Activated CD4-positive, alpha-beta T cell treated with anti-CD3 and anti-CD28 coated beads, Interleukin-2, amount 10 ng/mL, durations not matched to agents 24 days and 14 days (primary cell): ENCODE measurements around the gene MUC13. TPM values are rescaled to one million over a fixed set of nuclear protein-coding genes. Genes with fewer than 3 reads are reported as not detected.

Source experiments
- DNase-seq: peaks from one replicate; pipeline ENCODE4 v3.0.0; 2022
- H3K27ac Mint-ChIP-seq: one replicate; pipeline ENCODE4 v1.8.0; 2022; ENCODE audit warnings: mild to moderate bottlenecking, mixed read lengths
- H3K27me3 Mint-ChIP-seq: one replicate; pipeline ENCODE4 v1.8.0; 2022; ENCODE audit warnings: mixed read lengths
- H3K36me3 Mint-ChIP-seq: one replicate; pipeline ENCODE4 v1.8.0; 2022; ENCODE audit warnings: low read depth, mild to moderate bottlenecking, mixed read lengths
- H3K4me1 Mint-ChIP-seq: one replicate; pipeline ENCODE4 v1.8.0; 2021; ENCODE audit warnings: mixed read lengths
- H3K4me3 Mint-ChIP-seq: one replicate; pipeline ENCODE4 v1.8.0; 2022; ENCODE audit warnings: mild to moderate bottlenecking, moderate library complexity, mixed read lengths
- H3K9me3 Mint-ChIP-seq: one replicate; pipeline ENCODE4 v1.8.0; 2021; ENCODE audit warnings: mixed read lengths
- intact Hi-C: fragments of 100-400 bp; cut with micrococcal nuclease; formaldehyde crosslinking; loops from one replicate; pipeline ENCODE4 v1.15.1; 2023
- total RNA-seq: library from RNA; stranded (reverse); gene quantifications from 2 replicates; pipeline ENCODE4 v1.2.3, GENCODE V29; 2022

Gene MUC13
- total RNA-seq, 1 donor from 2014 or later: not detected

DNA sequence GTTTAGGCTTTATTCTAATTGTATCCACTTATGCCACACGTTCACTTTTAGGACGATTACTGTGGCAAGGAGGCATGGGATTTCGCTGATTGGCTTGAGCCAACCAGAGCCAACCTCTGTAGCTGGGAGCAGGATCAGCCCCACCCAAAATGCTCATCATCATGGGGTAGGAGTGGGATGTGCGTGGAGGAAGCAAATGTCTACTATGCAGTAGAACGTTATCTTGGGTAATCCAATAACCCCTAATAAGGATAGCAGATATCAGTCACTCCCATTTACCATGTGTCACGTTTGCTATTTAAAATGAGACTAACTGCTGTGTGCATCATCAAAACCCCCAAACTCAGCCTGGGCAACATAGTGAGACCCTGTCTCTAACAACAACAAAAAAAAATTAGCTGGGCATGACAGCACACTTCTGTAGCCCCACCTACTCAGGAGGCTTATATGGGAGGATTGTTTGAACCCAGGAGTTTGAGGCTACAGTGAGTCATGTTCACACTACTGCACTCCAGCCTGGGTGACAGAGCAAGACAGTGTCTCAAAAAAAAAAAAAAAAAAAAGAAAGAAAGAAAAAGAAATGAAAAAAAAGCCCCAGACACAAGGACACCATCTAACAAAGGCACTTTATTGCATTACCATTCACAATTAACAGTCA, 29.6 kb downstream of the MUC13 start:
- H3K36me3 Mint-ChIP-seq: no peaks in the 10 kb centered on the region
- intact Hi-C loops: no loop called here
- no peak for DNase-seq
- no peaks in the 10 kb centered on the region for H3K9me3 Mint-ChIP-seq
- H3K27me3 Mint-ChIP-seq: peaks cover 18% of the 10 kb centered on the region
- H3K27ac Mint-ChIP-seq: no peak overlapping the region
- H3K4me1 Mint-ChIP-seq: no peaks in the 10 kb centered on the region
- no peak overlapping the region for H3K4me3 Mint-ChIP-seq

- no peak for DNase-seq
- Mint-ChIP-seq H3K4me3 (no peak overlapping the region), H3K27me3 (peaks cover 18% of the 10 kb centered on the region), H3K4me1 (no peaks in the 10 kb centered on the region), H3K9me3 (no peaks in the 10 kb centered on the region), H3K36me3 (no peaks in the 10 kb centered on the region), H3K27ac (no peak overlapping the region)
- intact Hi-C loops: no loop called here
Measured at GRCh38 chr3:124903896-124904834, 30.4 kb downstream of the MUC13 start.

DNA sequence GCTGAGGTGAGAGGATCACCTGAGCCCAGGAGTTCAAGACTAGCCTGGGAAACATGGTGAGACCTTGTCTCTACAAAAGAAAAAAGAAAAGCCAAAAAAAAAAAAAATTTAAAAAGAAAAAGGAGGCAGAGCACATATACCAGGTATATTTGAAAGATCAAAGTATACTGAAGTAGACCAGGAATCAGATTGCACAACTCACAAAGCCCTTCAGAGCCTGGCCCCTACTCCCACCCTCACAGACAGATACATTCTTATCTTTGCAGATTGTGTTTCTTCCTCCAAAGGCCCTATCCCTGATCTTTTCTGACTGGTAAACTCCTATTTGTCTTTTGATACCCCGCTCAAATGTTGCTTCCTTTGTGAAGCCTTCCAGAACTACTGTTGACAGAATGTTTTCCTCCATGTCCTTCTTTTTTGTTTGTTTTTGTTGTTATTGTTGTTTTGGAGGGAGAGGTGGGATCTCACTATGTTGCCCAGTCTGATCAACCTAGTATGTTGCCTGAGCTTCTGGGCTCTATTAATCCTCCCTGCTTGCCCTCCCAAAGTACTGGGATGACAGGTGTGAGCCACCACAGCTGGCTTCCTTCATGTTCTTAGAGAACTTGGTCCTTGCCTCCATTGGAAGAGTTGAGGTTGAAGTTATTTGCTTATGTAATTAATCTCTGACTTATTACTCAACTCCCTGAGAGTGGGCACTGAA, 37.6 kb downstream of the MUC13 start:
- no peak for DNase-seq
- Mint-ChIP-seq H3K27ac (no peak overlapping the region), H3K9me3 (no peaks in the 10 kb centered on the region), H3K4me1 (no peaks in the 10 kb centered on the region), H3K27me3 (peaks cover 2% of the 10 kb centered on the region), H3K36me3 (no peaks in the 10 kb centered on the region), H3K4me3 (no peak overlapping the region)
- intact Hi-C loops: no loop called here

DNA sequence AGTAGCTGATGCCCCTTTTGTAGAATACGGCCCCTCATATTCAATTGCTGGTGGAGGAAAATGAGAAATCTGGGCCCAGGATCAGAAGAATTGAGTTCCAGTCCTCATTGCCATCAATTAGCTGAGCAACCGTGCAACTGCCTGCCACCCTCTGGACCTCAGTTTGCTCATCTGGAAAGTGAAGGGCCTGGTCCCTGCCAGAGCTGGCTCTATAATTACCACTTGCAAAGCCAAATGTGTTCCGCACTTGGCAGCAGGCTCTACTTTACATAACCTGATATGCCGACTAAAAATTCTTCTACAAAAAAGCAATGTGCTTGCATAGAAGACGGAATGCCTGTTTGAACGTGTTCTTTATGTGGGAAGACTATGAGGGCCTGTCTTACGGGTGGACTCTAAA, 38.8 kb downstream of the MUC13 start:
- Mint-ChIP-seq H3K4me3 (no peak overlapping the region), H3K27ac (no peak overlapping the region), H3K4me1 (no peaks in the 10 kb centered on the region), H3K27me3 (peaks cover 5% of the 10 kb centered on the region), H3K9me3 (no peaks in the 10 kb centered on the region), H3K36me3 (no peaks in the 10 kb centered on the region)
- intact Hi-C loops: no loop called here
- DNase-seq: no peak

DNA sequence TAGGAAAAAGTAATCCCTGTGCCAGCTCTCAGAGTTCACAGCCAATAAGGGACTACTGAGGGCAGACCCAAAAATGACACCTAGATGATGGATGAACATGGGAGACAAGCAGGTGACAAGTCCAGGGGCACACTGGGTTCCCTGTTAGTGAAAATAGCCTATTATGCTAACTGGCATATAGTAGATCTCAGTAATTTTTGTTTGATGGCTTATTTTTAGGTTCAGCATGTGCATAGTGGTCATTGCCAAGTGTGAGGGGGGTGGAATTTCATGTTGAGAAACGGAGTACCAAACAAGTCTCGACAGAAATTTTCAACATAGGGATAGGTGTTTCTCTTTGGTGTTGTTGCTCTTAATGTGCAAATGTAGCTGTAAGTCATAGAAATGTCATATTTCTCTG, 41.0 kb downstream of the MUC13 start:
- intact Hi-C loops: no loop called here

GRCh38 chr3:124890573-124891190, 43.9 kb downstream of the MUC13 start:
- H3K36me3 Mint-ChIP-seq: no peaks in the 10 kb centered on the region
- intact Hi-C loops: no loop called here
- H3K27ac Mint-ChIP-seq: no peak overlapping the region
- no peak overlapping the region for H3K4me3 Mint-ChIP-seq
- H3K9me3 Mint-ChIP-seq: no peaks in the 10 kb centered on the region
- H3K27me3 Mint-ChIP-seq: peaks cover 35% of the 10 kb centered on the region
- peaks cover 4% of the 10 kb centered on the region for H3K4me1 Mint-ChIP-seq
- DNase-seq: no peak

More for the DNA sequence above, 41.0 kb downstream of the MUC13 start:
- Mint-ChIP-seq H3K9me3 (no peaks in the 10 kb centered on the region), H3K4me1 (no peaks in the 10 kb centered on the region), H3K36me3 (no peaks in the 10 kb centered on the region), H3K27ac (no peak overlapping the region), H3K27me3 (peaks cover 20% of the 10 kb centered on the region), H3K4me3 (no peak overlapping the region)
- DNase-seq: no peak

GRCh38 chr3:124888482-124889441, 45.8 kb downstream of the MUC13 start:
- intact Hi-C loops: loop anchor here (5.0 kb wide), 1 partner anchor 101 kb away; no protein-coding TSS in a partner anchor
- H3K36me3 Mint-ChIP-seq: no peaks in the 10 kb centered on the region
- no peak for DNase-seq
- H3K9me3 Mint-ChIP-seq: no peaks in the 10 kb centered on the region
- no peak overlapping the region for H3K27ac Mint-ChIP-seq
- H3K4me1 Mint-ChIP-seq: peaks cover 5% of the 10 kb centered on the region
- H3K27me3 Mint-ChIP-seq: peaks cover 52% of the 10 kb centered on the region
- H3K4me3 Mint-ChIP-seq: peak overlapping the region; percentile 73

- peaks cover 56% of the 10 kb centered on the region for H3K27me3 Mint-ChIP-seq
- H3K9me3 Mint-ChIP-seq: no peaks in the 10 kb centered on the region
- H3K4me1 Mint-ChIP-seq: peaks cover 5% of the 10 kb centered on the region
- intact Hi-C loops: loop anchor here (5.0 kb wide), 1 partner anchor 101 kb away; no protein-coding TSS in a partner anchor
- H3K27ac Mint-ChIP-seq: no peak overlapping the region
- peak overlapping the region; percentile 73 for H3K4me3 Mint-ChIP-seq
- H3K36me3 Mint-ChIP-seq: no peaks in the 10 kb centered on the region
- DNase-seq: no peak
Measured at GRCh38 chr3:124887932-124888298, 46.6 kb downstream of the MUC13 start.

DNA sequence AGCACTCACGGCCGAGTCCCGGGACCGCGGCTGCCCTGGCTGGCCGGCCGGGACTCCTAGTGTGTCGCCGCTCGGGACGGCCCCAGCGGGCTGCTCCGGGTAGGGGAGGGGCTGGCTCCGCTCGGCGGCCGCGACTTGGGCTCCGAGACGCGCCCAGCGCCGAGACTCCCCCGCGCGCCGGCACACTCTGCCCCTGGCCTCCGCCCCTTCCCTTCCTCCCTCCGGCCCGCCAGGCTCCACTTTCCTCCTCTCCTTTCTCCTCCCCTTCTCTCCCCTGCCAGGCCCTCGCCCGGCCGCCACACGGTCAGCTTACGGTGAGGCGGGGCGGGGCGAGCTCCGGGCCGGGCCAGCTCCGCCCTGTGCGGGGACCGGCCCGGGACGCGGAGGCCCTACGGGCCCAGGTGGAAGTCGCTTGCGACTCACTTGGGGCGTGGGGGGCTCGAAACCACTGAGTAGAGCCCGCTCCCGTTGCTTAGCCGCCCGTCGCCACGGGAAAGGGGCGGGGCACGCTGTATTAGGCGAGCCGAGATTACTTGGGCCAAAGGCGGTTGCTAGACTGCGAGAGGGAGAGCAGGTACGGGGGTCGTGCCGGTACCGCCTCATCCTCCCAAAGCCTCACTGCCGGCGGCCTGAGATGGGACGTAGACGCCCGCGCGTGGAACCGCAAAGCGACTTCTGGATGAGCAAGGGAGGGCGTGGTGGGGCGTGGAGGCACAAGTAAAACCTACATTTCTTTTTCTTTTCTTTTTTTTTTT, 47.2 kb downstream of the MUC13 start, which contains the start of gene ITGB5:
ITGB5 (minus strand) TSS at position 189 of the 755 bp plus-strand sequence. CDS start 365 bp downstream, outside the sequence.
- Mint-ChIP-seq H3K4me1 (peaks cover 5% of the 10 kb centered on the region), H3K27ac (no peak within 1 kb of the TSS), H3K27me3 (peaks cover 58% of the 10 kb centered on the region), H3K4me3 (peak within 1 kb of the TSS; percentile 73), H3K36me3 (no peaks in the 10 kb centered on the region), H3K9me3 (no peaks in the 10 kb centered on the region)
- intact Hi-C loops: loop anchor here (5.0 kb wide), 1 partner anchor 100 kb away; no protein-coding TSS in a partner anchor
- DNase-seq: peak; percentile 71

DNA sequence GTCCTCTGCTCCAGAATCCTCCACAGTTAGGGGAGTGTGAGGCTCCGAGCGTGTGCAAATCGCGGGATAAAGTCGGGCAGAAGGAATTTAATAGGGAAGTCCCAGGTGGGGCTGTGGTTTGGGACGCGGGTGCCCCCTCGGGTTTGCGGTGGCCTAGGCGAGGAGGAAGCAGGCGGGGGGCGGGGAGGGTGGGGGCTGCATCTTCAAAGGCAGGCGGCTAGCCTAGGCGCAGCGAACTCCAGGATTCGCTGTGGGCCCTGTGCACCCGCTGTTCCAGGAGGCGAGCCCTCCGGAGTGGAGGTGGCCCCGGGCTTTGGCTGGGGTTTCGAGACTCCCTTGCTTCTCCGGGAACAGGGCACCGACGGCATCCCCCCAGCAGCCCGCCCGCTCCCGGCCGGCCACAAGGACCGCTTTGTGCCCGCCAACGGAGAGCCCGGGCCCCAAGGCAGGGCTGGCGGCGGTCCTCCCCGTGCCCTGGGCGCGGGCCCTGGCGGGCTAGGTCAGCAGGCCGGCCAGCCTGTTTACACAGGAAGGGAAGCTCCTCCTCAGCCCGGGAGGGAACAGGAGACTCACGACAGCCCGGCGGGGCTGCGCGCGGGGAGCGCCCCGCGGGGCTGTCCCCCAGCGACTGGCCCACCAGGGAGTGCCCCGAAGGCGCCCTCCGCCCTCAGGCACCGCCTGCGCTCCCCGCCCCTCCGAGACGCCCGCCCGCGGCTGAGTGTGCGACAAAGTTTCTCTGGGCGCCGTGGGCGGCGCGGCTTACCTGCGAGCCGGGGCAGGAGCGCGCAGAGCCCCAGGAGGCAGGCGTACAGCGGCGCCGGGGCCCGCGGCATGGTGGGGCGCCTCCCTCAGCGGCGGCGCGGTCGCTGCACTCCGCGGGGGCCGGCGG, 48.1 kb downstream of the MUC13 start:
- H3K36me3 Mint-ChIP-seq: no peaks in the 10 kb centered on the region
- no peak overlapping the region for H3K27ac Mint-ChIP-seq
- intact Hi-C loops: loop anchor here (5.0 kb wide), 1 partner anchor 99 kb away; no protein-coding TSS in a partner anchor
- peak overlapping the region; percentile 74 for H3K4me3 Mint-ChIP-seq
- DNase-seq: peak; percentile 71
- peaks cover 5% of the 10 kb centered on the region for H3K4me1 Mint-ChIP-seq
- peaks cover 64% of the 10 kb centered on the region for H3K27me3 Mint-ChIP-seq
- no peaks in the 10 kb centered on the region for H3K9me3 Mint-ChIP-seq

DNA sequence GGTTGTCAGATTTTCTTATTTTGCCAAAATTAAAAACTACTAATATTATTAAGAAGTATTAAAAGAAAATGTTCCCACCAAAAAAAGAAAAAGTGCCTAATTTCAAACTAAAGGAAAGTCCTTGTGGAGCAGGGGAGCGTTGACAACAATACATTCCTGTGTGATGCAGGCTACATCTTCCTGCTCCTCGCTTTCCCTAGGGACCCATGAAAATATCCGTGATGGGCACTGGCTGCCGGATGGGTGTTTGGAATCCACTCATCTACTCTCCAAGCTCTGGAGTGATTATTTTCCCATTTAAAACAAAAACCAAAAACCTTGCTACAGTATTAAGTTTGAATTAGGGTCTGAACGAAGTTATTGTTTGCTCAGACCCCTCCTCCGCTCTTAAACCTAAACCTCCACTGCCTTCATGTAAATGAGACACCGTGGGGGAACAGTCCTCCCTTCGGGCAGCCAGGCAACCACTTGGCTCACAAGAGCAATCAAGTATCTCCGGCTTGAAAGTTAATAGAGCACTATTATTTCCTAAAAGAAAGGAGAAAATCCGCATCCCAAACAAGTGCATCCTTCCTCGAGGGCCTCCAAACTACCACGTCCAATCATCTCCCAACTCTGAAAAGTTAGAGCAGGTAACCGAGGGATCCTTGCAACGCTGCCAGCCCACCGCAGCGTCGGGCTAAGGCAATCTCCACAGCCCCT, 48.9 kb downstream of the MUC13 start:
- intact Hi-C loops: loop anchor here (5.0 kb wide), 1 partner anchor 98 kb away; no protein-coding TSS in a partner anchor
- no peak overlapping the region for H3K27ac Mint-ChIP-seq
- H3K36me3 Mint-ChIP-seq: no peaks in the 10 kb centered on the region
- DNase-seq: no peak
- H3K27me3 Mint-ChIP-seq: peaks cover 60% of the 10 kb centered on the region
- peak overlapping the region; percentile 74 for H3K4me3 Mint-ChIP-seq
- H3K9me3 Mint-ChIP-seq: no peaks in the 10 kb centered on the region
- peaks cover 5% of the 10 kb centered on the region for H3K4me1 Mint-ChIP-seq
